VCaP (cell line): ENCODE measurements around the gene TBCEL.

ENCODE experiments used
- H3K27ac ChIP-seq: fragments of 450-650 bp; 2 replicates; pipeline ENCODE4 v1.5.1; 2017
- CTCF ChIP-seq: fragments of 450-650 bp; conservative IDR thresholded peaks from 2 replicates; pipeline ENCODE4 v1.5.1; 2017; ENCODE audit warnings: mild to moderate bottlenecking, moderate library complexity

TBCEL gene

GRCh38 chr11:121054266-121054665 is 30.4 kb downstream of the TBCEL start:
- no peak for TF ChIP-seq CTCF
- H3K27ac ChIP-seq: no peak overlapping the region

GRCh38 chr11:121055076-121055475 is 31.2 kb downstream of the TBCEL start:
- no peak for TF ChIP-seq CTCF
- H3K27ac ChIP-seq: no peak overlapping the region

- TF ChIP-seq CTCF: no peak
- H3K27ac ChIP-seq: no peak overlapping the region
Observed at GRCh38 chr11:121057922-121058321, 34.0 kb downstream of the TBCEL start.

- H3K27ac ChIP-seq: no peak overlapping the region
- no peak for TF ChIP-seq CTCF
Observed at GRCh38 chr11:121058941-121059340, 35.0 kb downstream of the TBCEL start.

- no peak for TF ChIP-seq CTCF
- H3K27ac ChIP-seq: no peak overlapping the region
Observed at GRCh38 chr11:121059605-121060004, 35.7 kb downstream of the TBCEL start.

GRCh38 chr11:121063728-121064127 is 39.8 kb downstream of the TBCEL start:
- TF ChIP-seq CTCF: 0 out of 2 replicates have a peak, but pooled peaks have one; percentile 30
- H3K27ac ChIP-seq: no peak overlapping the region

GRCh38 chr11:121066623-121067022 is 42.7 kb downstream of the TBCEL start:
- TF ChIP-seq CTCF: no peak

GRCh38 chr11:121067026-121067425 is 43.1 kb downstream of the TBCEL start:
- H3K27ac ChIP-seq: peak overlapping the region; percentile 52
- no peak for TF ChIP-seq CTCF

More at GRCh38 chr11:121066623-121067022, 42.7 kb downstream of the TBCEL start:
- H3K27ac ChIP-seq: peak overlapping the region; percentile 52
